ENCODE results near the gene C14orf132. TPM values are rescaled to one million over a fixed set of nuclear protein-coding genes. Genes with fewer than 3 reads are reported as not detected.

C14orf132 gene
- total RNA-seq, 4 donors from 2014 or later: 2.8 to 7.5 (median 5.8) TPM

DNA sequence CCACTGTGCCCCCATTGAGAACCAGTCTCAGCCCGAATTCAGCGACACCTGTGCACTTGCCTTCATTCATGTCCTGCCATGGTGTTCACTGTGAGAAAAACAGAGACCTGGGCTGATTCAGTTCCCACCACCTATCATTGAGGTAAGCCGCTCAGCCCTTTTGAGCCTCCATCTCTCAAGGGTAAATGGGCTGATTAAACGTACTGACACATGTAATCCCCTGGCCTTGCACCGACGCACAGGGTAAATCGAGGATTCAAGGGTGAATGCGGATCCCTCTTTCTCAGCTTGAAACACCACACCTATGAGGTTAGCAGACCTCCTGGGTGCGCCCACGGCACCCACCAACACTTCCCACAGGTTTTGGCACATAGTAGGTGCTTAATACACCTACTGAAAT is 69.7 kb downstream of the C14orf132 start:
- no peak for ATAC-seq (ENCODE audit: low FRiP score)
- no peak for TF ChIP-seq CTCF (IDR thresholded peaks at IDR 0.05)
- DNase-seq (ENCODE audit: low spot score): no peak

GRCh38 chr14:96109596-96110355 is 70.6 kb downstream of the C14orf132 start:
- DNase-seq (ENCODE audit: low spot score) (no peak), ATAC-seq (ENCODE audit: low FRiP score) (no peak)
- no peak for TF ChIP-seq CTCF (IDR thresholded peaks at IDR 0.05)

GRCh38 chr14:96112032-96112431 is 72.9 kb downstream of the C14orf132 start:
- no peak for TF ChIP-seq CTCF (IDR thresholded peaks at IDR 0.05)
- ATAC-seq (ENCODE audit: low FRiP score) (no peak), DNase-seq (ENCODE audit: low spot score) (no peak)

DNA sequence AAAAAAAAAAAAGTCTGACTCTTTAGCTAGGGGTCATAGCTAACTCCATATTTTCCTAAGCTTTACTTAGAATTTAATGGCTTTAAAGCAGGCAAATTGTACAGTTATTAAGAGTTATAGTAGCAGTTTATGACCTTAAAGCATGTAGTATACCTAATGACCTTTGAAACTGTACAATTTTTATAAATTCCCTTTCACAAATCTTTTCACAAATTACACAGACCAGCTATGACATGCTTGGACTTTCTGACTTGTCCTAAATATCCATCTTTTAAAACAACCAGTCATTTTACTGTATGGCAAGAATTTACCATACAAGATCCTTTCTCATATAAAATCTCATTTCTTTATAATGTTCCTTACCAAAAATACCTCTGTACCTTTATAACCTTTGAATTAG is 74.8 kb downstream of the C14orf132 start:
- no peak for TF ChIP-seq CTCF (IDR thresholded peaks at IDR 0.05)
- no peak for DNase-seq (ENCODE audit: low spot score)

GRCh38 chr14:96117101-96117897 is 78.1 kb downstream of the C14orf132 start:
- no peak for TF ChIP-seq CTCF (IDR thresholded peaks at IDR 0.05)
- DNase-seq (ENCODE audit: low spot score) (no peak), ATAC-seq (ENCODE audit: low FRiP score) (no peak)

More for the DNA sequence above, 74.8 kb downstream of the C14orf132 start:
- no peak for ATAC-seq (ENCODE audit: low FRiP score)

- TF ChIP-seq CTCF (IDR thresholded peaks at IDR 0.05): no peak
- ATAC-seq (ENCODE audit: low FRiP score) (no peak), DNase-seq (ENCODE audit: low spot score) (no peak)
These were observed 78.8 kb downstream of the C14orf132 start for GRCh38 chr14:96117960-96118359.
